Measurements from ENCODE around the gene PPP4C.

DNA sequence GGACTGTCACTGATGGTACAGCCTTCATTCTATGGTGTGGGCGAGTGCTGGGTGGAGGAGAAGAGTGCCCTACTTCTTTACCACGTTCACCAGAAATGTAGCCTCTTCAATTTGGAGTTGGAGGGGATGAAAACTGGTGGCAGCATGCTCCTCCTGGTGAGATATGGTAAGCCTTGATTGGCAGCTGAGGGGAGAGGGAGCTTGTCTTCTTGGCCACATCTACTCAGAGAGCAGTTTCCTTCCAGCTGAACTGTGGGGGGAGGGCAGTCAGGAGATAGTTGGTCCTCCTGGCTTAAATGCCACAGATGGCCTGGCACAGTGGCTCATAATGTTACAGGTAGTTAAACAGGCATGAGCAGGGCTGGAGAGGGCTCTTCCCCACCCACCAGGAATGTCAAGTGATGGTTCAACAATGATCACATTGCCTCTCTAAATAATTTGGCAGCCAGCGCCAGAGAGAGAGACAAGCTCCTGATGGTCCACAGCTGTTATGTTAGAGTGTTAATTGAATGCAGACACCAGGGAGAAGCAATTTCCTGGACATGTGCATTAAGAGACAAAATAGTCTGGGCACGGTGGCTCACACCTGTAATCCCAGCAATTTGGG is 56.2 kb downstream of the PPP4C start:
- TF ChIP-seq, protein P1, sequence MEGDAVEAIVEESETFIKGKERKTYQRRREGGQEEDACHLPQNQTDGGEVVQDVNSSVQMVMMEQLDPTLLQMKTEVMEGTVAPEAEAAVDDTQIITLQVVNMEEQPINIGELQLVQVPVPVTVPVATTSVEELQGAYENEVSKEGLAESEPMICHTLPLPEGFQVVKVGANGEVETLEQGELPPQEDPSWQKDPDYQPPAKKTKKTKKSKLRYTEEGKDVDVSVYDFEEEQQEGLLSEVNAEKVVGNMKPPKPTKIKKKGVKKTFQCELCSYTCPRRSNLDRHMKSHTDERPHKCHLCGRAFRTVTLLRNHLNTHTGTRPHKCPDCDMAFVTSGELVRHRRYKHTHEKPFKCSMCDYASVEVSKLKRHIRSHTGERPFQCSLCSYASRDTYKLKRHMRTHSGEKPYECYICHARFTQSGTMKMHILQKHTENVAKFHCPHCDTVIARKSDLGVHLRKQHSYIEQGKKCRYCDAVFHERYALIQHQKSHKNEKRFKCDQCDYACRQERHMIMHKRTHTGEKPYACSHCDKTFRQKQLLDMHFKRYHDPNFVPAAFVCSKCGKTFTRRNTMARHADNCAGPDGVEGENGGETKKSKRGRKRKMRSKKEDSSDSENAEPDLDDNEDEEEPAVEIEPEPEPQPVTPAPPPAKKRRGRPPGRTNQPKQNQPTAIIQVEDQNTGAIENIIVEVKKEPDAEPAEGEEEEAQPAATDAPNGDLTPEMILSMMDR (conservative IDR thresholded peaks at IDR 0.05; ENCODE audit: low read depth, low read length): no peak
- TF ChIP-seq EZH2phosphoT487 (IDR thresholded peaks at IDR 0.05; ENCODE audit: borderline replicate concordance, low read length) (no peak), EZH2 (IDR thresholded peaks at IDR 0.05; ENCODE audit: low read length, unreplicated experiment) (no peak)
